ENCODE results near the gene CCNB1IP1.
"Not testable (repeated sequence)": the region's sequence is repeated elsewhere in the genome, so short reads cannot be mapped to it uniquely, and the experiment has no call there.

- not testable (repeated sequence) for TF ChIP-seq CTCF (conservative IDR thresholded peaks at IDR 0.05; ENCODE audit: low read depth, low read length); EZH2 (IDR thresholded peaks at IDR 0.05; ENCODE audit: borderline replicate concordance, low read depth, low read length, poor library complexity, severe bottlenecking)
Observed at GRCh38 chr14:20341032-20341431, 8.0 kb upstream of the CCNB1IP1 start.

Measured in A673 (cell line).